Chondrocyte (in vitro differentiated cells): Measurements from ENCODE around the gene SEC16A. TPM values are rescaled to one million over a fixed set of nuclear protein-coding genes. Genes with fewer than 3 reads are reported as not detected.

Experiments
- DNase-seq: peaks from one replicate; pipeline ENCODE4 v3.0.0; 2021; ENCODE audit warnings: mixed read lengths, low spot score
- H3K27ac Mint-ChIP-seq: one replicate; pipeline ENCODE4 v1.8.0; 2021; ENCODE audit warnings: mild to moderate bottlenecking, moderate library complexity, mixed read lengths; ENCODE audit not compliant: unreplicated experiment
- H3K27me3 Mint-ChIP-seq: 2 replicates; pipeline ENCODE4 v1.8.0; 2021; ENCODE audit warnings: low read depth, mixed read lengths
- H3K36me3 Mint-ChIP-seq: 2 replicates; pipeline ENCODE4 v1.8.0; 2021; ENCODE audit warnings: low read depth, mixed read lengths
- H3K4me1 Mint-ChIP-seq: 2 replicates; pipeline ENCODE4 v1.8.0; 2021; ENCODE audit warnings: low read depth, mild to moderate bottlenecking, mixed read lengths
- H3K4me3 Mint-ChIP-seq: one replicate; pipeline ENCODE4 v1.8.0; 2021; ENCODE audit warnings: mild to moderate bottlenecking, moderate library complexity, mixed read lengths; ENCODE audit not compliant: unreplicated experiment
- H3K9me3 Mint-ChIP-seq: 2 replicates; pipeline ENCODE4 v1.8.0; 2021; ENCODE audit warnings: low read depth, mixed read lengths
- CTCF ChIP-seq: fragments of 200-600 bp; sonication (generic); IDR thresholded peaks from 2 replicates; pipeline ENCODE4 v1.5.0; 2021; ENCODE audit warnings: antibody characterized with exemption, mild to moderate bottlenecking, moderate library complexity
- total RNA-seq: library from RNA; stranded (reverse); gene quantifications from 3 replicates; pipeline ENCODE4 v1.2.1, GENCODE V29; 2021

The SEC16A gene
- total RNA-seq, 1 donor from 2014 or later, result 91.7 TPM

DNA sequence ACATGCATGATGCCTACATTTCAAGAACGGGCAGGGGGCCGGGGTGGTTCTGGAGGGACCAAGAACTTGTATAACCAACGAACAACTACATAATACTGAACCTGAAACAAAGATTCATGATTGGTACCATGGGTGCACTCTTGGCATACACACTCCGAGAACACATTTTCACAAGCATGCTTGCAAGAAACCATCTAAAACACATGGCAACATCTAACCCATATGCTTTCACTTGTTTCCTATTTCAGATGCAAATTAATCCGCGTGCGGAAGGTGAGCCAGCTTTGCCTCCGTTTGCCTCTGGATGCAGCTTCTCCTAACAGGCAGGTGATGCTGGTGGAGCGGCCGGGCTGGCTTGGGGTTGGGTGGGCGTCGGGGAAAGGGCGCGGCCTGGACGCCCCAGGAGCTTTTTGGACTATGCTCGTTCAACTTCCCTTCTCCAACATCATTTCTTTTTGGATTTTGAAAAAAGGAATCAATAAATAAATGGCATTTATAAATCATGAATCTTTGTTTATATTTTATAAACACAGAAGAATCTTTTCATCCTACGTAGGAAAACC lies 12.5 kb upstream of the SEC16A start:
- DNase-seq, result no peak
- Mint-ChIP-seq H3K27ac (no peak overlapping the region), H3K36me3 (peaks cover 13% of the 10 kb centered on the region), H3K4me3 (no peak overlapping the region), H3K27me3 (no peaks in the 10 kb centered on the region), H3K9me3 (no peaks in the 10 kb centered on the region), H3K4me1 (no peaks in the 10 kb centered on the region)
- no peak for TF ChIP-seq CTCF

DNA sequence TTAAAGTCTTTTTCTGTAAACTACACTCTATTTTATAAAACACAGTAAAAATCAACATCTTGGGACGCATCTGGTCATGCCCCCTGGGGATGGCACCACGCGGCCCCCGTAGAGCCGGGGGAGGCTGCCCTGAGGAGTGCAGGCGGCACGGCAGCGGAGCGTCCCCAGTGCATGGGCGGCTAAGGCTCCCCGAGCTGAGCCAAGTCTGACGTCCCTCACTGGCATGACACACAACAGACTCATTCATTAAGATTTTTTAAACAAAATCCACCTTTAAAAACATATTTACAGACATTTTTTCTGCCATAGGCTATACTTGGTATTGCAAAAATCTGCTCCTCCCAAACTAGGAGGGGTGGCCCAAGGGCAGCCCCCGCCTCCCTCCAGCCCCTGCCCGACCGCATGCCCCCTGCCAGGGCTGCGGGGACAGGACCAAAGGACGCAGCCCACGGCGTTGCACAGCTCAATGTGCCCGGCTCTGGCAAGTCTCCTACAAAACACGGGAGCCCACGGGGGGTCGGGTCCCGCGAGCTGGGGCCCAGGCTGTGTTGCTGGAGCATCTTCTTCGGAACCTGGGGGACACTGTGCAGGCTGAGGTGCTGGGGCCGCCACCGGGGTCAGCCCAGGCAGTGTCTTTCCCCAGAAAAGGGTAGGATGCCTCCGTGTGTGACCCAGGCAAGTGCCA lies 11.8 kb upstream of the SEC16A start:
- Mint-ChIP-seq H3K4me1 (no peaks in the 10 kb centered on the region), H3K27me3 (no peaks in the 10 kb centered on the region), H3K36me3 (peaks cover 11% of the 10 kb centered on the region), H3K9me3 (no peaks in the 10 kb centered on the region), H3K27ac (no peak overlapping the region), H3K4me3 (no peak overlapping the region)
- DNase-seq, result no peak
- no peak for TF ChIP-seq CTCF

DNA sequence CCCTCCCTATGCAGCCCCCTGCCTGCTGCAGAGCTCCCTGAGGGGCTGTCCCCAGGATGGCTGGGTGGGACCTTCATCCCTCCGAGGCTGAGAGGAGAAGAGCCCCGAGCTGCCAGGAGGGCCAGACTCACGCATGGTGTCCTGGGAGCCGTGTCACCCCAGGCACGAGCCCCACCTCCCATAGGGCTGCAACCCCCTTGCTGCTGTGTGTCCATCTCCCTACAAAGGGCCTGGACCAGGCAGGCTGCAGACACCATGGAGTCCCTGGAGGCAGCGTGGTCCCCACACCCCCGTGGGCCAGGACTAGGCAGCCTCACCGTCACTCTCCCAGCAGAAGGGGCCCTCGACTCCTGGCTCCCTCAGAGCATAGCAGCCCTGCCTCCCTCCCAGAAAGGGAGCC lies 11.2 kb upstream of the SEC16A start:
- H3K4me3 Mint-ChIP-seq, result no peak overlapping the region
- H3K4me1 Mint-ChIP-seq, result no peaks in the 10 kb centered on the region
- DNase-seq, result no peak
- no peak overlapping the region for H3K27ac Mint-ChIP-seq
- H3K36me3 Mint-ChIP-seq, result peaks cover 10% of the 10 kb centered on the region
- TF ChIP-seq CTCF, result no peak
- no peaks in the 10 kb centered on the region for H3K27me3 Mint-ChIP-seq
- no peaks in the 10 kb centered on the region for H3K9me3 Mint-ChIP-seq

DNA sequence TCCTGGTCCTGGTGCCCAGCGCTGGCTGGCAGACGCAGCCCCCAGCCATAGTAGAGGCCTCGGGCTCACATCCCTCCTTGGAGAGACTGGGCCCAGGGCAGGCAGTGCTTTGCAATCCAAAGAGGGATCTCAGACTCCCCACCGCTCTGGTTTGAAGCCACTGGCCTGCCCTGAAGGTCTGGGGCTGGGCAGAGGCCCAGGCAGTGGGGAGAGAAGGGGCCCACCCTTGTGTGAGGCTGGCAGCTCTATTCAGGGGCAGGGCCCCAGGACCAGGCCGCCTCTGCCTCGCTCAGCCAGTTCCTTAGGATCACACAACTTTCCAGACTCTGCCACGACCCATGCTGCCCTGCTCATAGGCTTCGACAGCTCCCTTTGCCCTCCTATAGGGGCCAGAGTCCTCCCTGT lies 10.7 kb upstream of the SEC16A start:
- H3K36me3 Mint-ChIP-seq, result peaks cover 7% of the 10 kb centered on the region
- H3K4me1 Mint-ChIP-seq, result no peaks in the 10 kb centered on the region
- no peak for DNase-seq
- H3K9me3 Mint-ChIP-seq, result no peaks in the 10 kb centered on the region
- no peak overlapping the region for H3K27ac Mint-ChIP-seq
- H3K27me3 Mint-ChIP-seq, result no peaks in the 10 kb centered on the region
- TF ChIP-seq CTCF, result no peak
- H3K4me3 Mint-ChIP-seq, result no peak overlapping the region

DNA sequence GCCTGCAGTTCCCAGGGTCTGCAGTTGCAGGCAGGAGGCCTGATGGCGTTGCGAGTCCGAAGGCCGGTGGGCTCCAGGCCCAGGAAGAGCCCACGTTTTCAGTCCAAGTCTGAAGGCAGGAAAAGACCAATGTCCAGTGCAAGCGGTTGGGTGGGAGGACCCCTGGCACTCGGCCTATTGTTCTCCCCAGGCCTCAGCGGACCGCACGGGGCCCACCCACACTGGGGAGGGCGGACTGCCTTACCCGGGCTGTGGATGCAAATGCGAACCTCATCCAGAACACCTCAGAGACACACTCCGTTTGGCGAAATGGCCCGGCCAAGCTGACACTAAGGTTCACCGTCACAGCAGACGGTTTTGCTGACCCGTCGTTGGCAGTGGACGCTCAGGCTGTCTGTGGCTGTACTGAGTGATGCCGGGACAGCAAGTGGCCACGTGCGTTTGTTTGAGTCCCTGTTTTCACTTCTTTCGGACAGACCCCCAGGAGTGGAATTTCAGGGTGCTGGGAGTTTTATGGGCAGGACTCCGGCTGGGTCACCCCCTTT lies 10.2 kb upstream of the SEC16A start:
- no peak overlapping the region for H3K27ac Mint-ChIP-seq
- TF ChIP-seq CTCF, result no peak
- no peak overlapping the region for H3K4me3 Mint-ChIP-seq
- H3K9me3 Mint-ChIP-seq, result no peaks in the 10 kb centered on the region
- H3K4me1 Mint-ChIP-seq, result no peaks in the 10 kb centered on the region
- no peak for DNase-seq
- peaks cover 7% of the 10 kb centered on the region for H3K36me3 Mint-ChIP-seq
- no peaks in the 10 kb centered on the region for H3K27me3 Mint-ChIP-seq
